GM19239 (cell line): Measurements from ENCODE around the gene UPB1.

ENCODE experiments used
- DNase-seq: peaks from one replicate; pipeline ENCODE4 v3.0.0; 2011; ENCODE audit warnings: low spot score; ENCODE audit not compliant: insufficient read length
- FAIRE-seq: peaks from 2 replicates; lab custom pipeline; 2011; peaks lifted over from hg19 to GRCh38; lab: Jason Lieb, UNC

The UPB1 gene

DNA sequence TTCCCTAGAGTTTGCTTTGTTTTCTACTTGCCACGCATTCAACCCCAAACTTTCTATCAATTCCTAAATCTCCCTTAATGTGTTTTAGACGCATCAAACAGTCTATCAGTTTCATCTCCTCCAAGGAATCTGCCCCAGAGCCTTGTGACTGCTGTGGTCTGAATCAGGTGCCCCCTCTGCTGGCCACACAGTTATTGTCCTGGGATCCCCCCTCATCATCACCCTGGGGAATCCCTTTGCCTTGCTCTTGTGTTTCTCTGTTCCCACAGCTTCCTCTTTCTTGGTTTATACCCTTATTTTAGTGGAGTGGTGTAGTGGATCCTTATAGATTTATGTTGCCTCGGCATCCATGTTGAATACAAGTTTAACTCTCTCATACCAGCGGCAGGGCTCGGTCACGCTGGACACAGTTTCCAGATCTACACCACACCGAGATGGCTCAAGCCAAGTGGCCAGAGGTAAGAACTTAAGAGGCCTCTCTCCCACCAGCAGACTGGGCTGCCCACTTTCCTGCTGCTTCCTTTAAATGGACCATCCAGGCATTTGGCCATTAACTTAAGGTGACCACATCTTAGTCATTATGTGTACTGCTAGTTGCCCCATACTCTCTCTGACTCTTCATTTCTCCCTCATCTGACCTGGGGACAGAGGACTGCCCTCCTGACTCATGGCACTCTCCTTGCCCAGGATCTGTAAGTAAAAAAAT, 8.2 kb downstream of the UPB1 start:
- peak; percentile 80 for FAIRE-seq

DNA sequence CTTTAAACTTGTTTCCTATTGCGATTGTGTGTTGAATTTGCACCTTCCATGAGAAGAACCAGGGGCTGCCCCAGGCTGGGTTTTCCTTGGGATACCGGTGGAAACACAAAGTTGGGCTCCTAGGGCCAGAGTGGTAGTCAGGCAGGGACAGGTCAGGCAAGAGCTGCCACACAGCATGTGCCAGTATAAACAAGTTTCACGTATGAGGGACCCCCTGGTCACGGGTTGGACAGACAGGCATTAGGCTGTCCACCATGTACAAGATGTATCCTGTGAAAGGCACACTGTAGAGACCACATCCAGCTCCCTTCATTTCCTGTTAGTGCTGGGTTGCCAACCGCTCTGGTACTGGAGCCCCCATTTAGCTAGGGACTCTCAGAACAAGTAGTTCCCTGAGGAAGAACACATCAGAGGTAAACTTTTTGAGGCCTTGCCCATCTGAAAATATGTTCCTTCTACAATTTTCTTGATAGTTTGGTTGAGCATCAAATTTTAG, 8.8 kb downstream of the UPB1 start:
- no peak for DNase-seq
- no peak for FAIRE-seq

More for the DNA sequence above, 8.2 kb downstream of the UPB1 start:
- DNase-seq, result peak; percentile 72

DNA sequence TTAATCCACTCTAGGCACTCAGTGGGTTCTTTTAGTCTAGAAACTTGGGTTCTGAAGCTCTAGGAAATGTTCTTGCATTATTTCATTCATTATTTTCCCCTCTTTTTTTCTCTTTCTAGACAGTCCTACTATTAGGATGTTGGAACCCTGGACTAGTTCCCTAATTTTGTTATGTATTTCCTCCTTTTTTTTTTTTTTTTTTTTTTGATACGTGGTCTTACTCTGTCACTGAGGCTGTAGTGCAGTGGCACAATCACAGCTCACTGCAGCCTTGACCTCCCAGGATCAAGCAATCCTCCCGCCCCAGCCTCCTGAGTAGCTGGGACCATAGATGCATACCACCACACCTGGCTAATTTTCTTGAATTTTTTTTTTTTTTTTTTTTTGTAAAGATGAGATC, 9.4 kb downstream of the UPB1 start:
- DNase-seq, result no peak
- no peak for FAIRE-seq

DNA sequence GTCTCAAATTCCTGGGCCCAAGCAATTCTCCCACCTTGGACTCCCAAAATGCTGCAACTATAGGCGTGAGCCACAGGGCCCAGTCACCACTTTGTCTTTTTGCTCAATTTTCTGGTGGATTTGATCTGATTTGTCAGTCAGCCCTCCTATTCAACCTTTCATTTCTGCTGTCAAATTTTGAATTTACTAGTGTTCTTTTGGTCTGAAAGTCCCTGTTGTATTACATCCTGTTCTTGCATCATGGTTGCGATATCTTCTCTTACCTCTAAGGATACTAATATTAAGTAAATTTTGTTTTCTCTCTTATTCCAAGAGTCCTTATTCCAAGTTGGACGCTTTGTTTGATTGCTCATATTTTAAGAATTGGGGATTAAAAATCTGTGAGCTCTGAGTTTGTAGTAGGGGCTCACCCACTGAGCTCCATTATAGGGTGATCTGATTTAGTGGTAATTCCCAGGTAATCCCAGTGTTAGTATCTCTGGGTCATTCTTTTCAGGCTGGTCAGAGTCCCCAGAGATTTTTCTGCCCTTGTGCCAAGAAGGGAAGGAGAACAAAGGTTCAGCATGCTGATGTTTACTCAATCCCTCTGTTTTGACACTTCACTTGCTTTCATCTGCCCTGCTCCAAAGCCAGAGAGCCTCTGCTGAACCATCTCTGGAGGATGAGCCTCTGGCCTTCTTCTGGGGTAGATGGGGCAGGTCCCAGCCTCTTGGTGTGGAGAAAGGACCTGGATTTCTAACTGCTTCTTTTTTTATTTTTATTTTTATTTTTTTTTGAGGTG, 10.0 kb downstream of the UPB1 start:
- FAIRE-seq (no peak), DNase-seq (no peak)

DNA sequence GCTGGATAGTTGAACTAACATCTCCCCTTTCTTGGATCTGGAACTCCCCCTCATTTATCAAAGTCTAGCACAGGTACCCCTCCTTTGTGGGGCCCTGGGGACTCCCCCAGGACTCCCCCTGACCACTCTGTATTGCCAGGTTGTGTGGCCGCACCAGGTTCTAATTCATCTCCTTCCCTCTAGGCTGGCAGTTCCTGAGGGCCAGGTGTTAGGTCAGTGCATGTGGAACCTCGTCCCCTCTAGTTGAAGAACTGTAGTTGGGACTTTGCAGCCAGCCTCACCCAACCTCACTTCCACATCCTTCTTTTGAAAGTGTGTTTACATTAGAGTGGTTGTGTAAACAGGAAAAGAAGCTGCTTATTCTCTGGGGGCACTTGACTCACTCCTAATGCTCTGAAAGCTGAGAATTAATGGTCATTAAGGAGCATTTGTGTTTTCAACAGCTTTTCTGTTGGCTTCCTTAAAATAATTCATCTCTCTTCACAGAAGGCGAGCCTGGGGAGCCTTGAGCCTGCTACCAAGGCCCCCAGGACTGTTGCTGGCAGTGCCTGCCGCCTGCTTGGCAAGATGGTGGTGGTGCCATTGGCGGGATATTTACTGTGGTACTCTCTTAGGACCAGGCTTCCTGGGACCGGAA, 11.8 kb downstream of the UPB1 start:
- FAIRE-seq, result peak; percentile 44

DNA sequence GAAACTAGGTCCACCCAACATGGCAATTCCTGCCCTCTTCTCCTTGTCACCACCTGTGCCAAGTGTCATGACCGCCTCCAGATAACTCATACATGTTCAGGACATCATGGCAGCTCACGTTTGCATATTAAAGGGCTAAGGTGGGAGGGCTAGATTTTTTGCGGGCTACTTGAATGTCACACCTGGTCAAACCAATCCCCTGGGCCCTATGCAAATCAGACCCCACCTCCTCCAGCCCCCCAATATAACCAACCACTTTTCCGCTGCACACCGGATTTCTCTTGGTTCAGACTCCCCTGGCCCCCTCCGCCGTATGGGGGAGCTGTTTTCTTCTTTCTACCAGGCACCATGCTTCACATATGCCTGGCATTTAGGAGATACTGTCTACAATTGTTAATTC, 12.6 kb downstream of the UPB1 start:
- FAIRE-seq (no peak), DNase-seq (no peak)

More for the DNA sequence above, 11.8 kb downstream of the UPB1 start:
- DNase-seq, result no peak

DNA sequence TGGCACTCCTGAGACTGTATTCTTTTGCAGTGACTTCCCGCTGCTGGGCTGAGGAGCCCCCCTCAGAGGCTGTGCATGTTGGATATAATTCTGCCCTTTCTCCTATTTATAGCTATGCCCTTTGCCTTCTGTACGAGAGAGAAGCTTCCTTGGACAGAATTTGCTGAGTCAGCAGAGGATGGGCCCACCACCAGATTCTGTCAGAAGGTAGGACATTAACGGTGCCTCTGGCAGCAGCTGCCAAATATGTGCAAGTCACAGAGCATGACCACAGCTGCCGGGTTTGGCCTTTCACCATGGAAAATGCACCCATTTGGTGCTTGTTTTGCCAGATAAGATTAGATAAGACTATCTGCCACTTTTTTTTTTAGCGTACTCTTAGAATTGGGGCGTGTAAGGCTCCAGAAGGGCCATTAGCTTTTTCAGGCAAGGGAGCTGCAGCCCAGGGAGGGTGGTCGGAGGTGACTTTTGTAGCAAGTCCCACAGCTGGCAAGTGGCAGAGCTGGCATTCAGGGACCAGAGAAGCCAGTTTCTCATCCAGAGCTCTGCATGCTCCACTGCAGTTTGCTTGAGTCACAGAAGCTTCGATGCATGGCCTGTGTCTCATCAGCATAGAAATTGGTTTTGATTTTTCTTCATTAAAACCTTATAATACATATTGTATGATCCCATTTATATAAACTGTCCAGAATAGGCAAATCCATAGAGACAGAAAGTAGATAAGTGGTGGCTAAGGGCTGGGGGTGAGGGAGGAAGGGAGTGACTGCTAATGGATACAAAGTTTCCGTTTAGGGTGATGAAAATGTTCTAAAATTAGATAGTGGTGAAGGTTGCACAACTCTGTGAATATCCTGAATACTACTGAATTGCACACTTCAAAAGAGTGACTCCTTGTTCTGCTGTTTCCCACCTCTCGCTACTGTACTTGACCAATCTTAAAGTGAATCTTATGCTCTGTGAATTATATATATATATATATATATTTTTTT, 15.8 kb downstream of the UPB1 start:
- FAIRE-seq, result peak; percentile 56
- DNase-seq, result no peak

DNA sequence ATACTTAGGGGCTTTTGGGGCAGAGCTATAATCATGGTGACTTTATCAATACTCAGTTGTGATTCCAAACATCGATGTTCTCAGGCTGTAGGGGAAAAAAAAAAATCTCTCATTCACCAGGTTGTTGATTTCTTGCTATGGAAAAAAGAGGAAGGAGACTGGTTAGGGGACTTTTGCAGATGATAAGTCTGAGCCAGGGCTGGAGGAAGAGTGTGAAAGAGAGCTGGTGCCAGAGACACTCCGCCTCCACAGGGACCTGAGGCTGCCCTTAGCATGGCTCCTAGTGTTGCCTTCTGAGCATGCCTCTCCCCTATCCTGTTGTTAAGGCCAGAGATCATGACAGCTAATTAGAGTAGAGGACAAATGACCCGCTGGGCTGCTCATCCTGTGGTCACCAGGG, 16.9 kb downstream of the UPB1 start:
- no peak for FAIRE-seq
- DNase-seq, result no peak

DNA sequence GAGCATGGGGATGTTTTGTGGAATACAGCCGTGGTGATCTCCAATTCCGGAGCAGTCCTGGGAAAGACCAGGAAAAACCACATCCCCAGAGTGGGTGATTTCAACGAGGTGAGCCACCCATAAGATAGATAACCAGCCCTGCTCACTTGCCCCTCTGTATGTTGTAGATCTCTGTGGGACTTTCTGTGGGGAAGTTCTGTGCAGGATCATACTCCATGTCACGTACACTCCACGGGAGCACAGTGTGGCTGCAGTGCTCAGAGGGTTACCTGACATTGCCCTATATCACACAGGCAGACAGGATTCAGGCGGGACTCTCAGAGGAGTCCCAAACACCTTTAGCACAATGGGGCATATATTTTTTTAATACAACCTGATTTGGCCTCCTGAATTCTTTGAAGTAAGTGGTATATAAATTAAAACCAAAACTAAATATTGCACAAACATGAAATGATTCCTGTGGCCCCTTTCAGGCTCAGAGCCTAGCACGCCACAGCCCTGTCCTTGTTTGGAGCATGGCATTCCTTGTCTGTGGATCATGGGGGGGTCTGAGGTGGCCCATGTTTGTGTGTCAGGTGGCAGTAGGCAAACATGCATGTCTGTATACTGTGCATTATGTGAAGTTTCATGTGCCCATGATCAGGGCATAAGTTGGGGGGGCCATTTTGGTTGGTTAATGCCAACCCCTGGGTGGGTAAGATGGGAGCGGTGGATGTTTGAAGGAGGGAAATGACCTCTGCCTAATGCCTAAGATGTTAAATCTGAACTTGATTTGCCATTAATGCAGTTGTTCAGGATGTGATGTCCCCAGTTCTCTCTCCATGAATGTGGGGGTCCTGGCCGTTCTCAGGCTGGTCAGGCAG, 18.5 kb downstream of the UPB1 start:
- DNase-seq (no peak), FAIRE-seq (no peak)

DNA sequence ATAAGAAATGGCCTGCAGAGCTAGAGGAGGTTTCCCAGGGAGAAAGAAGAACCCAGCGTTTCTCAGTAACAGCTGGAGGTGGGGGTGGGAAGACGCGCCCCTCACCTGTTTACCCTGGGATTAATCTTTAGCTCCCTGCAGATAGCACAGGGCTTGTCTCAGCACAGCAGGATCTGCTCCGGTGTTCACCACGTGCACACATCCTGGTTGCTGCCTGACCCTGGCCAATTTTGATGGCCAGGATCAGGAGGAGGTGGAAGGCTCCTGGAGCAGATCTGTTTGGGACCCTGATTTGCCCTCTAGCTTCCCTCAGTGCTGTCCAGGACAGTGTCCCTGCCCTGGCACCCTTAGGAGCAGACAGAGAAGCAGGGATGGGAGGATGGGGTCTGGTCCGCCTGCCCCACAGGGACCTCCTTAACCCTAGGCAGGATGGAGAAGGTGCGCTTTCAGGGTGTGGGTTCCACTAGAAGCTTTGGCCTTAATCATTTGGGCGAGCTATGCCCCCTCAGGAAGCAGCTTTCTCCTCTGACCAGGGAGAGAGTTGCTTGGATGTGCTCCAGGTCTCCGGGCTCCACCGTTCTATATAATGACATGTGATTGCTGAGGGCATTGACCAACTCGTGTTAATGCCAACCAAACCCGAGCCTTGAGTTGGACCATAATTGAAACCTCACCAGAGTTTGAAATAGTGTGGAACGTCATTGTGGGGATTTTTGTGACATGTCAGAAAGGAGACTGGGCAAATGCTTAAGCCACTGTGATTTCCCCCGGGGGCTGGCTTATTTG, 19.3 kb downstream of the UPB1 start:
- FAIRE-seq (peak; percentile 67), DNase-seq (no peak)

DNA sequence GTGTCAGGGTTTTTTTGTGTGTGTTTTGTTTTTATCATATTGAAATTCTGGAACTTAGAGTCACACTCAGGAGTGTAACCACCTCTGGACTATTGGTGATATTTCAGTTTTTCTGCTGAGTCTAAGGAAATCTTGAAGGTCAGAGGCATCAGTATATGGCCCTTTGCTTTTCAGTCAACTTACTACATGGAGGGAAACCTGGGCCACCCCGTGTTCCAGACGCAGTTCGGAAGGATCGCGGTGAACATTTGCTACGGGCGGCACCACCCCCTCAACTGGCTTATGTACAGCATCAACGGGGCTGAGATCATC, 19.9 kb downstream of the UPB1 start:
- DNase-seq, result no peak
- no peak for FAIRE-seq

DNA sequence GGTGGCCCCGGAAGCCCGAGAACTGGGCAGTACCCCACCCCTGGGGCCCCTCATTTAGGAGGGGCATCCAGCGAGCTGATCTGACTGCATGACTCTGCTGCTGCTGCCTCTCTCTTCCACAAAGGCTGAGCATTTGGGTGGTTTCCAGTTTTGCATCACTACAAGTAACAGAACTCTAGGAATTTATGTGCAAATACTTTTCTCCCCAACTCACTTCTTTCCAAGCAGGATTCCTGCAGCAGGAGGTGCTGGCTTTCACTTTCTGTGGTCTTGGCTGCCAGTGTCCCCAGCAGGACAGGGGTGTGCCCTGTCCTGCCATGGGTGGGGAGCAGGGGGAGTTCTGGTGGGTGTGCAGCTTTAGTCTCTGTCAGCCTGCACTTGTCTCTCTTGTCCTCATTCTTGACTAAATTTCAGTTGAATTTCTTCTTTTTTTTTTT, 21.2 kb downstream of the UPB1 start:
- FAIRE-seq (no peak), DNase-seq (no peak)

DNA sequence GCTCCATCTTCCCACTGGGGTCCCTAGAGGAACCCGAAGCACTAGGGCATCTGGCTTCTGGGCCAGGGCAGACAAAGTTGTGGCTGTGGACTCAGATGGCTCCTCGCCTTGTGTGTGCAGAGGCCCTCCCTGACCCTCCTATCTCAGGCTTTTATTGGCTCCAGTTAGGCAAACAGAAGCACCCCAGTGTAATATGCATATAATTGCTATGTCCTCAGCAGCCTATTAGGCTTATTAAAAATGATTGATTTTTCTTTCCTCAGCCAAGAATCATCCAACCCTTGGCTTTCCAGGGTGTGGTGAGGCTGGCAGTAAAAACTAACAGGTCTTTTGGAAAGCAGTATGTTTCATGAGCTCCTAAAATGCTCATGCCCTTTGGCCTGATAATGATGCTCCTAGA, 22.3 kb downstream of the UPB1 start:
- no peak for DNase-seq
- FAIRE-seq, result no peak

DNA sequence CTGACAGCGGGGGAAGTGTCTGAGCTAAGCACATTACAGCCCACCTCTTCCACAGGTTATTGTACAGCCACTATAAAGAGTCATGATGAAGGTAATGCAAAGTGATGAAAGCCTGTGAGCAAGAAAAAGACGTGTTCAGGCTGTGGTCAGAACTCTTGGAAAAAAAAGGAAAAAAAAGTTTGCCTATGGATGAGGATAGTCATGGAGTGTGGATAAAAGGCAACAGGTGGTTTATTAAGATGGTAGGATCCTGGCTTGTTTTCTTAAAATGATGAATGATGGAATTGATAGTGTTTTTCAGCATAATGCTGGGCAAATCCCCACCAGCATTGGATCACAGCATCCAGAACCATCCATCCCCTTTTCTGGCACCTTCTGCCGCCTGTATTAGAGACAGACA, 23.1 kb downstream of the UPB1 start:
- no peak for DNase-seq
- FAIRE-seq, result no peak

DNA sequence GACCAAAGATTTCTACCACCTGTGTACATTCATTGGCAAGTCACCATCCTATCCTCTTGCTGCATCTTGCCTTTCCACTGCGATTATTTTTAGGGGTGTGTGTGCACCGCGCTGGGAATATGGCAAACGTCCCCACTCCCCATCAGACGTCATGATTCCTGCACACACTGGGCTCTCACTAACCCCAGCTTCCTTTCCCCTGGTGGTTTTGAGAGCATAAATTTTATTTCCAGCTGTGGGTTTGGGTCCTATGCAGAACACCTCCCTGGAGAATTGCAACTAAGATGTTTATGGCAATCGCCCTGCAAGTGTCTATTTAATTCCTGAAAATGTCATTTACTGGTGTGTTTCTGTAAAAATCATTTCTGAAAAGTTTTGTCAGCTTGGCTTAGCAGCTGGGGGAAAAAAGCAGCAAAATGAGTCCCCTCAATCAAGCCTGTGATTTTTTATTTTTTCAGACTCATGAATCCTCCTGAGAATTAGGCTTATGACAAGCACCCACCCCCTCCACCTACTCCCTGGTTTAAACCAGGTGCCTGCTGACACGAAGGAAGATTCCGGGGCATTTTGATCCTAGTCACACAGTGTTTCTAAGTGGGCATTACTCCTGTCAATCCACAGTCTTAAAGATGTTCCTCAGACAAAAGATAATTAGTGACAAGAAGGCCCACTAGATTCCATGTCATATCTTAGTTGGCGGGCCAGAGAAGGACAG, 23.8 kb downstream of the UPB1 start:
- DNase-seq (no peak), FAIRE-seq (no peak)

DNA sequence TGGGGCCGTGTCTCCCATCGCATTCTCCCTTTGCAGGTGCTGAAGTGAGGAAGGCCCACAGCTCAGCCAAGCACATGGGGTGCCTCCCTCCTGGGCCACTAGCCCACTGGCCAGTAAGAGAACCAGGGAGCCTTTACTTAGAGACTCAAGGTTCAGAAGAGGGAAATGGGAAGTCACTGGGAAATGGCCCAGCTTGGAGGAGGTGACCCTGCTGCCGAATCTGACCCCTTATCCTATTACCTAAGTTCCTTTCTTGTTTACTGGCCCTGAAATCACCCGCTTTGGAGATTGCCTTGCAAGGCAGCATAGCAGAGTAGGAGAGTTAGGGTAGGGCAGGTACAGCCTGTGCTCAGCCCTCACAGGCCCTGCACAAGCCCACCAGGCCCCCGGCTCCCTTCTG, 24.4 kb downstream of the UPB1 start:
- DNase-seq (no peak), FAIRE-seq (no peak)

DNA sequence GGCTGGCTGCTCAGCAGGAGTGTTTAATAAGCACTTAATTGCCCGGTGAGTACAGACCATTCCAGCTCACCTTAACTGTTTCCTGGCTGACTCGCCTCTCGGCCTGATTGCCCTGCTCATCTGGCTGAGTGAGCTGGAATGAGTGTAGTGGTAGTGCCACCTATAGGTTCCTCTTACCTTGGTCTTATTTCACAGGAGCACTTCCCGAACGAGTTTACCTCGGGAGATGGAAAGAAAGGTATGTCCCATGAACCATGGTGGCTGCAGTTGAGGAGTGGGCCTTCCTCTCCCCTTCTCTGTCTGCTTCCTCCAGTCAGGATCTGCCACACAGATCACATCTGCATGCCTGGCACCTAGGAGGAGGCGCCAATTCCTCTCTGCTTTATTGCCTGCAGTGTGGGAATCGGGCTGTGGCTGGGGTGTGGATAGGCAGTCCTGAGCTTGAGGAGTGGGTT, 26.7 kb downstream of the UPB1 start:
- FAIRE-seq (peak; percentile 86), DNase-seq (peak; percentile 36)

DNA sequence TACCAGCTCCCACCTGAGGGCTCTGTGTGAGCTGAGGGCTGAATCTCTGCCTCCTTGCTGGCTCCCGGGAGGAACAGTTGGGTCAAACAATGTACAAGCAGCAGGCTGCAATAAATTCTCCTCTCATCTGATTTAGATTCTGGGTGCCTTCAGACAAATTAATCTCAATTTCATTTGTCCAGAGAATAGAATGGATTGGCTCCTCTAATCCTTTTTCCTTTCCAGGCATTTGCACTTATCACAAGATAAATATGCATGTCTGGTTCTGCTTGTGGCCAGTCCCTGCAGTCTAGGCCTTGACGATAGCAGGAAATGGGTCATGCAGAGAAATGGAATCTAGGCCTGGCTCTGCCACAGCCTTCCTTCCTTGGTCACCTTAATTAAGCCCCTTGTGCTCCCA, 28.7 kb downstream of the UPB1 start:
- FAIRE-seq, result no peak
- DNase-seq, result no peak
